ENCODE results near the gene P2RY11. TPM values are rescaled to one million over a fixed set of nuclear protein-coding genes. Genes with fewer than 3 reads are reported as not detected.

Gene P2RY11
- total RNA-seq, 1 experiment from 2014 or later = 43.1 TPM

- Mint-ChIP-seq H3K36me3 (ENCODE audit: insufficient read depth, unreplicated experiment) (peaks cover 6% of the 10 kb centered on the region), H3K4me3 (ENCODE audit: unreplicated experiment) (no peak overlapping the region), H3K4me1 (ENCODE audit: insufficient read depth, unreplicated experiment) (no peaks in the 10 kb centered on the region), H3K9me3 (ENCODE audit: unreplicated experiment) (no peaks in the 10 kb centered on the region), H3K27me3 (ENCODE audit: insufficient read depth, unreplicated experiment) (no peaks in the 10 kb centered on the region), H3K27ac (ENCODE audit: low read depth, unreplicated experiment) (no peak overlapping the region)
- POLR2A ChIA-PET = no interaction called here
- no TSS peak for BruUV-seq (replicated peaks)
- CTCF ChIA-PET = interaction anchor here (0.5 to 1.3 kb wide), 7 partner anchors 14 to 1916 kb away, joined by 3 to 4 read pairs (median 3); no protein-coding TSS in a partner anchor
- TF ChIP-seq CTCF (IDR thresholded peaks at IDR 0.05; ENCODE audit: unreplicated experiment) = no peak
- intact Hi-C loops (cut with micrococcal nuclease) = no loop called here
- DNase-seq (ENCODE audit: unreplicated experiment) = no peak
Measured at GRCh38 chr19:10100163-10100785, 11.2 kb upstream of the P2RY11 start.

GRCh38 chr19:10102787-10103236, 8.7 kb upstream of the P2RY11 start:
- ChIA-PET CTCF (interaction anchor here (0.5 to 1.9 kb wide), 3 partner anchors 17 to 71 kb away, joined by 3 to 6 read pairs (median 5); partner anchors contain the start of gene EIF3G), POLR2A (interaction anchor here (2.6 kb wide), 1 partner anchor 11 kb away, joined by 7 read pairs; no protein-coding TSS in a partner anchor)

GRCh38 chr19:10104130-10104513, 7.4 kb upstream of the P2RY11 start:
- Mint-ChIP-seq H3K27me3 (ENCODE audit: insufficient read depth, unreplicated experiment) (no peaks in the 10 kb centered on the region), H3K9me3 (ENCODE audit: unreplicated experiment) (no peaks in the 10 kb centered on the region), H3K4me3 (ENCODE audit: unreplicated experiment) (no peak overlapping the region), H3K27ac (ENCODE audit: low read depth, unreplicated experiment) (no peak overlapping the region), H3K36me3 (ENCODE audit: insufficient read depth, unreplicated experiment) (peaks cover 32% of the 10 kb centered on the region), H3K4me1 (ENCODE audit: insufficient read depth, unreplicated experiment) (peaks cover 9% of the 10 kb centered on the region)
- intact Hi-C loops (cut with micrococcal nuclease) = no loop called here
- TF ChIP-seq CTCF (IDR thresholded peaks at IDR 0.05; ENCODE audit: unreplicated experiment) = no peak
- DNase-seq (ENCODE audit: unreplicated experiment) = no peak
- CTCF ChIA-PET = interaction anchor here (0.8 to 1.9 kb wide), 2 partner anchors 16 to 156 kb away, joined by 3 to 6 read pairs; partner anchors contain the start of gene EIF3G
- POLR2A ChIA-PET = interaction anchor here (0.6 to 2.6 kb wide), 3 partner anchors 10 to 844 kb away, joined by 3 to 7 read pairs (median 3); no protein-coding TSS in a partner anchor
- BruUV-seq (replicated peaks) = no TSS peak

More at GRCh38 chr19:10102787-10103236, 8.7 kb upstream of the P2RY11 start:
- H3K9me3 Mint-ChIP-seq (ENCODE audit: unreplicated experiment) = no peaks in the 10 kb centered on the region
- no peaks in the 10 kb centered on the region for H3K27me3 Mint-ChIP-seq (ENCODE audit: insufficient read depth, unreplicated experiment)
- H3K27ac Mint-ChIP-seq (ENCODE audit: low read depth, unreplicated experiment) = no peak overlapping the region
- peaks cover 20% of the 10 kb centered on the region for H3K36me3 Mint-ChIP-seq (ENCODE audit: insufficient read depth, unreplicated experiment)
- no peak for TF ChIP-seq CTCF (IDR thresholded peaks at IDR 0.05; ENCODE audit: unreplicated experiment)
- H3K4me1 Mint-ChIP-seq (ENCODE audit: insufficient read depth, unreplicated experiment) = peaks cover 9% of the 10 kb centered on the region
- BruUV-seq (replicated peaks) = no TSS peak
- H3K4me3 Mint-ChIP-seq (ENCODE audit: unreplicated experiment) = no peak overlapping the region
- intact Hi-C loops (cut with micrococcal nuclease) = no loop called here
- DNase-seq (ENCODE audit: unreplicated experiment) = no peak

- peak overlapping the region; percentile 88 for H3K4me3 Mint-ChIP-seq (ENCODE audit: unreplicated experiment)
- TF ChIP-seq CTCF (IDR thresholded peaks at IDR 0.05; ENCODE audit: unreplicated experiment) = no peak
- no peak overlapping the region for H3K27ac Mint-ChIP-seq (ENCODE audit: low read depth, unreplicated experiment)
- peaks cover 39% of the 10 kb centered on the region for H3K36me3 Mint-ChIP-seq (ENCODE audit: insufficient read depth, unreplicated experiment)
- CTCF ChIA-PET = interaction anchor here (0.6 to 1.9 kb wide), 3 partner anchors 15 to 155 kb away, joined by 3 to 6 read pairs (median 3); partner anchors contain the start of gene EIF3G
- BruUV-seq (replicated peaks) = no TSS peak
- intact Hi-C loops (cut with micrococcal nuclease) = no loop called here
- no peaks in the 10 kb centered on the region for H3K27me3 Mint-ChIP-seq (ENCODE audit: insufficient read depth, unreplicated experiment)
- peaks cover 9% of the 10 kb centered on the region for H3K4me1 Mint-ChIP-seq (ENCODE audit: insufficient read depth, unreplicated experiment)
- POLR2A ChIA-PET = interaction anchor here (0.6 to 3.8 kb wide), 4 partner anchors 9 to 843 kb away, joined by 3 to 23 read pairs (median 12); partner anchors contain the start of gene EIF3G
- DNase-seq (ENCODE audit: unreplicated experiment) = no peak
- no peaks in the 10 kb centered on the region for H3K9me3 Mint-ChIP-seq (ENCODE audit: unreplicated experiment)
Measured at GRCh38 chr19:10104665-10105508, 6.6 kb upstream of the P2RY11 start.
